Measurements from ENCODE around the gene CHCHD6. TPM values are rescaled to one million over a fixed set of nuclear protein-coding genes. Genes with fewer than 3 reads are reported as not detected.

CHCHD6 gene
- total RNA-seq, 2 experiments from 2014 or later: 17.2 to 17.7 TPM

GRCh38 chr3:126742057-126742456 lies 38.0 kb downstream of the CHCHD6 start:
- intact Hi-C loops (cut with micrococcal nuclease): no loop called here
- no peaks in the 10 kb centered on the region for H3K4me1 Mint-ChIP-seq (ENCODE audit: low read depth)
- no peaks in the 10 kb centered on the region for H3K27me3 Mint-ChIP-seq (ENCODE audit: low read depth)
- H3K4me3 Mint-ChIP-seq: no peak overlapping the region
- no peak for DNase-seq
- no peak overlapping the region for H3K27ac Mint-ChIP-seq
- CTCF ChIA-PET: no interaction called here
- peaks cover 36% of the 10 kb centered on the region for H3K36me3 Mint-ChIP-seq (ENCODE audit: low read depth)
- H3K9me3 Mint-ChIP-seq: peaks cover 14% of the 10 kb centered on the region

GRCh38 chr3:126743350-126743749 lies 39.3 kb downstream of the CHCHD6 start:
- intact Hi-C loops (cut with micrococcal nuclease): no loop called here
- CTCF ChIA-PET: no interaction called here

GRCh38 chr3:126743781-126744180 lies 39.7 kb downstream of the CHCHD6 start:
- Mint-ChIP-seq H3K4me1 (ENCODE audit: low read depth) (peaks cover 2% of the 10 kb centered on the region), H3K27ac (no peak overlapping the region), H3K27me3 (ENCODE audit: low read depth) (no peaks in the 10 kb centered on the region), H3K9me3 (peaks cover 6% of the 10 kb centered on the region), H3K36me3 (ENCODE audit: low read depth) (peaks cover 24% of the 10 kb centered on the region), H3K4me3 (no peak overlapping the region)
- intact Hi-C loops (cut with micrococcal nuclease): no loop called here
- CTCF ChIA-PET: no interaction called here
- no peak for DNase-seq

More at GRCh38 chr3:126743350-126743749, 39.3 kb downstream of the CHCHD6 start:
- Mint-ChIP-seq H3K27me3 (ENCODE audit: low read depth) (no peaks in the 10 kb centered on the region), H3K4me3 (no peak overlapping the region), H3K4me1 (ENCODE audit: low read depth) (peaks cover 2% of the 10 kb centered on the region), H3K9me3 (peaks cover 10% of the 10 kb centered on the region), H3K27ac (no peak overlapping the region), H3K36me3 (ENCODE audit: low read depth) (peaks cover 26% of the 10 kb centered on the region)
- DNase-seq: no peak

DNA sequence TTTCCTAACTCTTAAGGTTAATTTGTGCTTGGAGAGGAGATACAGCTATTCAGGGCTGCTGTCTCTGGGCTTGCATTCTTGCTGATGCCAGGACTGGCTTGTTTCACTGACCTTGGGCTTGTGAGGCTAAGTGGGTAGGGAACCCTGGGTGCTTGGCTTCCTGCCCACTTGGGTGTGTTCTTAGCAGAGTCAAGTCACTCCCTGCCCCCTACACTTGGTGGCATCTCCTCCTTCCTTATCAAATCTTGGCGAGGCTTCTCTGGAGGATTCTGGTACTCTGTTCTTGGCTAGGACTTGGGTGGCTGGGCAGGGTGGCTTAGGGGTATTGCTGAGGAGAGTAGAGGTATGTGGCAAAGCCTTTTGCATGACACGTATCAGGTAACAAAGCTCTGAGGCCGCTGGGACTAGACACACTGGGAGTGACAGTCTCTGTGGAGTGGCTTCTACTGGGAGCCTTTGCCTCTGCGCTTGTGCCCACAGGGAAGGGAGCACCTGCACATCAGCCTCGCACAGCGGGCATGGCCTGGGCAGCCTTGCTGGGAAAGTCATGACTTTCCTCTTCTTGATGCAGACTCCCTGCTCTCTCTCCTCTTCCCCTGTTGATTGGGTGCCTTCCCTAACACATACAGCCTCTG lies 41.8 kb downstream of the CHCHD6 start:
- CTCF ChIA-PET: no interaction called here
- peaks cover 12% of the 10 kb centered on the region for H3K36me3 Mint-ChIP-seq (ENCODE audit: low read depth)
- peaks cover 2% of the 10 kb centered on the region for H3K4me1 Mint-ChIP-seq (ENCODE audit: low read depth)
- no peak overlapping the region for H3K4me3 Mint-ChIP-seq
- intact Hi-C loops (cut with micrococcal nuclease): no loop called here
- H3K27me3 Mint-ChIP-seq (ENCODE audit: low read depth): no peaks in the 10 kb centered on the region
- H3K9me3 Mint-ChIP-seq: no peaks in the 10 kb centered on the region
- DNase-seq: no peak
- H3K27ac Mint-ChIP-seq: no peak overlapping the region

GRCh38 chr3:126746395-126747177 lies 42.5 kb downstream of the CHCHD6 start:
- no peak for DNase-seq
- Mint-ChIP-seq H3K36me3 (ENCODE audit: low read depth) (peaks cover 10% of the 10 kb centered on the region), H3K27me3 (ENCODE audit: low read depth) (no peaks in the 10 kb centered on the region), H3K27ac (no peak overlapping the region), H3K9me3 (no peaks in the 10 kb centered on the region), H3K4me1 (ENCODE audit: low read depth) (peaks cover 2% of the 10 kb centered on the region), H3K4me3 (no peak overlapping the region)
- intact Hi-C loops (cut with micrococcal nuclease): no loop called here
- CTCF ChIA-PET: no interaction called here

DNA sequence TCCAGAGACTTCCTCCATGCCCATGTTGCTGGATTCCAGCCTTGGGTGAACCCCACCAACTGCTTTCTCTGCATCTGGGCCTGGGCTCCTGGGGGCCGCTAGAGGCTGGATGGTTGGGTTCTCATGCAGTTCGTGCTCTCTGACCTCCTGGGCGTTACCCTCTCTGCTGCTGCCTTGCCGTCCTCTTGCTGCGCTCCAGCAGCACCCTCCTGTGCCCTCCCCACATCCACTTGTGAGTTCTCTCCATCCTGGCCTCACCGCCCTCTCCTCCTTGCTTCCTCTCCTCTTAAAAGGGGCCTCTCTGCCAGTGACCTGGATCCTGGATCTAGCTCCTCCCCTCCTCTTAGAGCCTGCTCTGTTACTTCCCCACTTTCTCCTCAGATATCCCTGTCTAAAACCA lies 43.7 kb downstream of the CHCHD6 start:
- Mint-ChIP-seq H3K27ac (no peak overlapping the region), H3K4me3 (no peak overlapping the region), H3K36me3 (ENCODE audit: low read depth) (peaks cover 5% of the 10 kb centered on the region), H3K27me3 (ENCODE audit: low read depth) (no peaks in the 10 kb centered on the region), H3K9me3 (no peaks in the 10 kb centered on the region), H3K4me1 (ENCODE audit: low read depth) (peaks cover 2% of the 10 kb centered on the region)
- no peak for DNase-seq
- CTCF ChIA-PET: no interaction called here
- intact Hi-C loops (cut with micrococcal nuclease): no loop called here

DNA sequence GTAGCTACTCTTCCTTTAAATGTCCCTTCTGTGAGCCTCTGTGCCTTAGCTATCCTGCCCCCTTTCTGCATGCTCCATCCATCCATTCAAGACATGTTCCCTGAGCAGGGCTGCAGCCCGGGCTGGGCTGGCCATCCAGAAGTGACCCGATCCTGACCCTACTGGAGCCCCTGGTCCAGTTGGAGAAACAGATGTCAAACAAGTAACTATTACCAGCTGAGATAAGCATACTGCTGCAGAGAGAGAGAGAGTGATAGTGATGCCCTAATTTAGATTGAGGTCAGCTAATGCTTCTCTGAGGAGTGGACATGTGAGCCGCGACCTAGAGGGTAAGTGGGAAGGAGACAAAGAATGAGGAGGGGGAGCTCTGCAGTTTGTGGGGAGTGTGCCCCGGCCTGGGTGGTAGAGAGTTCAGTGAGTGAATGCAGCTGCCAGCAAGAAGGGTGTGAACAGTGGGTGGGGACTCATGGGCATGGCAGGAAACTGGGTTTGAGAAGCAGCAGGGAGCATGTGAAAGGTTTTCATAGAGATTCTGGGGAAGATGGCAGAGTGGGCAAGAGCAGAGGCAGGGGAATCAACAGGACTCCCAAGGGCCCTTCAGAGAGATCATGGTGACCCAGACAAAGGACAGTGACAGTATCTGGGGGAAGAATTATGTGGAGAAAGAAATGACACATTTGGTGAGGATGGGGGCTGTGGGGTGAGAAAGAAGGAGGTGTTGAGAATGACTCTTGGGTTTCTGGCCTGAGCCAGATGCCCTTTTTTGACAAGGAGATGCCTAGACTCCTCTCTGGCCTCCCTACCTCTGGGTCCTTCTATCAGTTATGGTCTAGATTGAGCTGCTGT lies 44.9 kb downstream of the CHCHD6 start:
- Mint-ChIP-seq H3K9me3 (no peaks in the 10 kb centered on the region), H3K36me3 (ENCODE audit: low read depth) (peaks cover 3% of the 10 kb centered on the region), H3K4me1 (ENCODE audit: low read depth) (peaks cover 2% of the 10 kb centered on the region), H3K27me3 (ENCODE audit: low read depth) (no peaks in the 10 kb centered on the region), H3K4me3 (no peak overlapping the region), H3K27ac (no peak overlapping the region)
- intact Hi-C loops (cut with micrococcal nuclease): no loop called here
- DNase-seq: no peak
- CTCF ChIA-PET: no interaction called here

GRCh38 chr3:126749547-126749875 lies 45.5 kb downstream of the CHCHD6 start:
- H3K36me3 Mint-ChIP-seq (ENCODE audit: low read depth): peaks cover 3% of the 10 kb centered on the region
- peaks cover 2% of the 10 kb centered on the region for H3K4me1 Mint-ChIP-seq (ENCODE audit: low read depth)
- CTCF ChIA-PET: no interaction called here
- H3K9me3 Mint-ChIP-seq: no peaks in the 10 kb centered on the region
- no peaks in the 10 kb centered on the region for H3K27me3 Mint-ChIP-seq (ENCODE audit: low read depth)
- DNase-seq: no peak
- no peak overlapping the region for H3K4me3 Mint-ChIP-seq
- no peak overlapping the region for H3K27ac Mint-ChIP-seq
- intact Hi-C loops (cut with micrococcal nuclease): no loop called here

- no peaks in the 10 kb centered on the region for H3K27me3 Mint-ChIP-seq (ENCODE audit: low read depth)
- H3K4me1 Mint-ChIP-seq (ENCODE audit: low read depth): peaks cover 2% of the 10 kb centered on the region
- no peak for DNase-seq
- peaks cover 3% of the 10 kb centered on the region for H3K36me3 Mint-ChIP-seq (ENCODE audit: low read depth)
- H3K4me3 Mint-ChIP-seq: no peak overlapping the region
- no peaks in the 10 kb centered on the region for H3K9me3 Mint-ChIP-seq
- H3K27ac Mint-ChIP-seq: no peak overlapping the region
- intact Hi-C loops (cut with micrococcal nuclease): no loop called here
- CTCF ChIA-PET: no interaction called here
These were observed 46.1 kb downstream of the CHCHD6 start for GRCh38 chr3:126749931-126750755.

DNA sequence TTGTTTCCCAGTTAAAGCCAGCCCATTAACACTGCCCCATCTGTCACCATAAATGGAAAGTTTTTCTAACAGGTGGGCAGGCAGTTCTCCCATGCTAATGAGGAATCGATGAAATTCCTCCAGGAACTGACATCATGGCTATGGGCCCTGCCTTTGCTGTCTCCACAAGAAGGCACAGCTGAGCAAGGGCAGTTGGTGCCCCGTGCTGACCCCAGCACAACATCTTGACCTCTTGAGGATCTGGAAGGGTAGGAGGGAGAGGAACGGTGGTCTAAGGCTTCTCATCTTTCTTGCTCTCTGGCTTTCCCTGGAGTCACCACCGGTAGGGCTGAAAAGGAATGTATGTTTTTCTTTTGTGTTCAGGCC lies 46.7 kb downstream of the CHCHD6 start:
- Mint-ChIP-seq H3K9me3 (no peaks in the 10 kb centered on the region), H3K4me3 (no peak overlapping the region), H3K4me1 (ENCODE audit: low read depth) (peaks cover 2% of the 10 kb centered on the region), H3K36me3 (ENCODE audit: low read depth) (peaks cover 3% of the 10 kb centered on the region), H3K27ac (no peak overlapping the region), H3K27me3 (ENCODE audit: low read depth) (no peaks in the 10 kb centered on the region)
- DNase-seq: no peak
- CTCF ChIA-PET: interaction anchor here (0.7 to 2.2 kb wide), 2 partner anchors 157 to 797 kb away, joined by 3 to 6 read pairs; no protein-coding TSS in a partner anchor
- intact Hi-C loops (cut with micrococcal nuclease): no loop called here

DNA sequence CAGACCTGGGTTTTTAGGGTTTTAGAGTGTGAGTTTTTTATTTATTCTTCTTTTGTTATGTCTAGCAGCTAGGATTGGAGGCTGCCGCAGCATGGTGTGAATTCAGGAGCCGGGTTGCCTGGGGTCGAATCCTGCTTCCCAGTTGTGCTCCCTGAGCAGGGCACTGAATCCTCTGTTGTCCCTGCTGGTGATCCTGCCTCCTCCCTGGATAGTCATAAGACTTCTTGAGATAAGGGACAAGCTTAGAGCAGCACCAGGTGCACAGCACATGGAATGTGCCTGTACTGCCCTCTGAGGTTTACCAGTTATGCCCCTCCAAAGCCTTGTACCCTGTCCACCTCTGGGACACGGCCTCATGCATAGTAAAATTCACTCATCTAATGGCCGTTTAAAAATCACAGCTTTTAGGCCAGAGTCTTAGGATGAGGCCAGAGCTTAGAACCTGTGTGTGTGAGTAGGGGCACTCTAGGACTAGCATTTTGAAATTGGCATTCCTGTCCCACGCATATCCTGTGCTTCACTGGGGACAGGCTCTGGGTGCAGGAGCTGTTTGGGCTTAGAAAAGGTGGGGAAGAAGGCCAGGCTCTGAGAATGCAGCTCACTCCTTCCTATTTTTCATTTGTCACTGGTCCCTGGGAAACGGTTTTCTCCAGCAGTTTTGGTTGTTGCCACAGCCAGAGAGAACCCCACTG lies 47.7 kb downstream of the CHCHD6 start:
- no peak overlapping the region for H3K27ac Mint-ChIP-seq
- peaks cover 3% of the 10 kb centered on the region for H3K36me3 Mint-ChIP-seq (ENCODE audit: low read depth)
- no peaks in the 10 kb centered on the region for H3K9me3 Mint-ChIP-seq
- peaks cover 2% of the 10 kb centered on the region for H3K4me1 Mint-ChIP-seq (ENCODE audit: low read depth)
- H3K4me3 Mint-ChIP-seq: no peak overlapping the region
- H3K27me3 Mint-ChIP-seq (ENCODE audit: low read depth): no peaks in the 10 kb centered on the region
- CTCF ChIA-PET: interaction anchor here (0.6 to 2.2 kb wide), 8 partner anchors 14 to 796 kb away, joined by 3 to 6 read pairs (median 3); no protein-coding TSS in a partner anchor
- intact Hi-C loops (cut with micrococcal nuclease): loop anchor here (1.0 kb wide), 2 partner anchors 231 to 793 kb away; no protein-coding TSS in a partner anchor
- DNase-seq: no peak

All from activated naive CD4-positive, alpha-beta T cell treated with anti-CD3 and anti-CD28 coated beads for 36 hours (primary cell).